ENCODE results near the gene CLEC19A. TPM values are rescaled to one million over a fixed set of nuclear protein-coding genes. Genes with fewer than 3 reads are reported as not detected.

Gene CLEC19A
- total RNA-seq, 1 experiment from 2014 or later, result 0.09 TPM

DNA sequence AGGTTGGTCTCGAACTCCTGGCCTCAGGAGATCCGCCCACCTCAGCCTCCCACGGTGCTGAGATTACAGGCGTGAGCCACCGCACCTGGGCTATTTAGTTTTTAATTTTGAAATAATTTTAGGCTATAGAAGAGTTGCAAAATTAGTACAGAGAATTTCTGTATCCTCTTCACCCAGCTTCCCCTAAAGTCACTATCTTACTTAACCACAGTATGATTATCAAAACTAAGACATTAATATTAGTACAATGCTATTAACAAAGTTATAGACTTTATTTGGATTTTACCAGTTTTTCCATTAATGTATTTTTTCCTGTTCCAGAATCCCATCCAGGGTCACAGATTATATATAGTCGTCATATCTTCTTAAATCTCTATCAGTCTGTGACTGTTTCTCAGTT, 62.6 kb downstream of the CLEC19A start:
- TF ChIP-seq SMAD4 (CRISPR knock-in tag; IDR thresholded peaks at IDR 0.05), result no peak
- POLR2A ChIA-PET, result no interaction called here
- Mint-ChIP-seq H3K27ac (peak overlapping the region; percentile 81), H3K4me1 (peaks cover 41% of the 10 kb centered on the region), H3K4me3 (no peak overlapping the region; the same call in 1 of the 2 replicates), H3K27me3 (ENCODE audit: low read depth) (peaks cover 2% of the 10 kb centered on the region; the same call in 1 of the 2 replicates), H3K9me3 (peaks cover 5% of the 10 kb centered on the region), H3K36me3 (0 out of 2 replicates have a peak, but pooled peaks cover 2% of the 10 kb centered on the region)
- CTCF ChIA-PET, result interaction anchor here (1.9 kb wide), 1 partner anchor 124 kb away, joined by 6 read pairs; no protein-coding TSS in a partner anchor
- DNase-seq (ENCODE audit: low spot score) (no peak), ATAC-seq (no peak)

DNA sequence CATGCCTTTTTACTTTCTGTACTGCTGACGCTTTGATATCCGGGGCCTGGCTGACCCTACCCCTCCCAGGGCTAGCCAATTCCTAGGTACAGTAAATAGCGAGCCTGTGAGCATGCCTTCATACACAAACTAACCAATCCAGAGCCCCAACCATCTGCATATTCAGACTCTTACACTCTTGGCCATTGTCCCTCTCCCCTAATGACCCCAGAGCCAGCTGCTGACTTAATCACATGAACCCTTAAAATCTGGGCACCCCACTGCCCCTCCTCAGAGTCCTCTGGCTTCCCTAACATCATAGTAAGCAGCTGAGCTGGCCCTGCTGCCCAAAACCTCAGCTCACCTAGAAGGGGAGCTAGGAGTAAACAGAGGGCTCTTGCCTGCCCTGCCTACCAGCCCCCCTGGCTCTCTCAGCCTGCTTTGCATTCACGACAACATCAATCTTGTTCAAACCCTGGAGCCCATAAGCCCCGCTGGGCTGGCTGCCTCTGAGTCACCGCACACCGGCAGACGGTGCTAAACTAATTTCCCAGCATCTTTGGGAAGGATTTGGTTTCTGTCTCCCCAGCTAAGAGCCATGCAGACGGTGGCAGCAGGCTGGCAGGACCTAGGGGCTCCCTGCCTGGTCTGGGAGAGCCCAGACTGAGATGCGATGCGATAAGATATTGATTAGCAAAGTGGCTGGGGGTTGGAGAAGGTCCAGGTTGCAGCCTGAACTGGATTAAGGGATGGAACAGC, 63.2 kb downstream of the CLEC19A start:
- TF ChIP-seq, protein P1, sequence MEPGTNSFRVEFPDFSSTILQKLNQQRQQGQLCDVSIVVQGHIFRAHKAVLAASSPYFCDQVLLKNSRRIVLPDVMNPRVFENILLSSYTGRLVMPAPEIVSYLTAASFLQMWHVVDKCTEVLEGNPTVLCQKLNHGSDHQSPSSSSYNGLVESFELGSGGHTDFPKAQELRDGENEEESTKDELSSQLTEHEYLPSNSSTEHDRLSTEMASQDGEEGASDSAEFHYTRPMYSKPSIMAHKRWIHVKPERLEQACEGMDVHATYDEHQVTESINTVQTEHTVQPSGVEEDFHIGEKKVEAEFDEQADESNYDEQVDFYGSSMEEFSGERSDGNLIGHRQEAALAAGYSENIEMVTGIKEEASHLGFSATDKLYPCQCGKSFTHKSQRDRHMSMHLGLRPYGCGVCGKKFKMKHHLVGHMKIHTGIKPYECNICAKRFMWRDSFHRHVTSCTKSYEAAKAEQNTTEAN (CRISPR knock-in tag; IDR thresholded peaks at IDR 0.05), result no peak
- TF ChIP-seq ESRRA (CRISPR knock-in tag; IDR thresholded peaks at IDR 0.05; ENCODE audit: borderline replicate concordance), result no peak
- TF ChIP-seq FOXK1 (CRISPR knock-in tag; IDR thresholded peaks at IDR 0.05), result 0 out of 2 replicates have a peak, but pooled peaks have one; percentile 40
- TF ChIP-seq, protein P2, sequence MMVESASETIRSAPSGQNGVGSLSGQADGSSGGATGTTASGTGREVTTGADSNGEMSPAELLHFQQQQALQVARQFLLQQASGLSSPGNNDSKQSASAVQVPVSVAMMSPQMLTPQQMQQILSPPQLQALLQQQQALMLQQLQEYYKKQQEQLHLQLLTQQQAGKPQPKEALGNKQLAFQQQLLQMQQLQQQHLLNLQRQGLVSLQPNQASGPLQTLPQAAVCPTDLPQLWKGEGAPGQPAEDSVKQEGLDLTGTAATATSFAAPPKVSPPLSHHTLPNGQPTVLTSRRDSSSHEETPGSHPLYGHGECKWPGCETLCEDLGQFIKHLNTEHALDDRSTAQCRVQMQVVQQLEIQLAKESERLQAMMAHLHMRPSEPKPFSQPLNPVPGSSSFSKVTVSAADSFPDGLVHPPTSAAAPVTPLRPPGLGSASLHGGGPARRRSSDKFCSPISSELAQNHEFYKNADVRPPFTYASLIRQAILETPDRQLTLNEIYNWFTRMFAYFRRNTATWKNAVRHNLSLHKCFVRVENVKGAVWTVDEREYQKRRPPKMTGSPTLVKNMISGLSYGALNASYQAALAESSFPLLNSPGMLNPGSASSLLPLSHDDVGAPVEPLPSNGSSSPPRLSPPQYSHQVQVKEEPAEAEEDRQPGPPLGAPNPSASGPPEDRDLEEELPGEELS (CRISPR knock-in tag; IDR thresholded peaks at IDR 0.05), result 0 out of 2 replicates have a peak, but pooled peaks have one; percentile 30
- peaks cover 2% of the 10 kb centered on the region; the same call in 1 of the 2 replicates for H3K27me3 Mint-ChIP-seq (ENCODE audit: low read depth)
- peaks cover 41% of the 10 kb centered on the region for H3K4me1 Mint-ChIP-seq
- CTCF ChIA-PET, result interaction anchor here (0.9 to 1.9 kb wide), 2 partner anchors 125 to 169 kb away, joined by 3 to 6 read pairs; no protein-coding TSS in a partner anchor
- peak; percentile 92 for ATAC-seq
- DNase-seq (ENCODE audit: low spot score), result peak; percentile 58
- H3K36me3 Mint-ChIP-seq, result no peaks in the 10 kb centered on the region
- POLR2A ChIA-PET, result no interaction called here
- H3K4me3 Mint-ChIP-seq, result peak overlapping the region; percentile 6
- no peaks in the 10 kb centered on the region for H3K9me3 Mint-ChIP-seq
- peak overlapping the region; percentile 81 for H3K27ac Mint-ChIP-seq

DNA sequence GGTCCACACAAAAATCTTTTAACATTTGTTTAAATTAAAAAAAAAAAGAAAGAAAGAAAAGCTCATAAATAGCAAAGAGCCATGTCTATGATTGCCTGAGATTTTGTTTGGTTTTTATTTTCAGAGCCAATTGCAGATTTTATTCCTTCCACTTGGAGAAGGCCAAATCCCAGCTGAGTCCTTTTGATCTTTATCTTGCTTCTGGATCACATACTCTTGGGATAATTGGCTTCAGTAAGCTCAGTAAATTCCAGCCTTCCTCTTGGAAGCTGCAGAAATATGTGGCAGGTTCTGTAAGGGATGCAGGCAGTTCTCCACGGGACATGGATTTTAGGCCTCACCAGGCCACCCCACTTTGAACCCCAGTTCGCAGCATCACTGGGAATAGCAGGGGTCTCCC, 68.8 kb downstream of the CLEC19A start:
- CTCF ChIA-PET, result interaction anchor here (1.1 to 1.8 kb wide), 3 partner anchors 131 to 269 kb away, joined by 3 to 7 read pairs (median 6); no protein-coding TSS in a partner anchor
- TF ChIP-seq, protein P3, sequence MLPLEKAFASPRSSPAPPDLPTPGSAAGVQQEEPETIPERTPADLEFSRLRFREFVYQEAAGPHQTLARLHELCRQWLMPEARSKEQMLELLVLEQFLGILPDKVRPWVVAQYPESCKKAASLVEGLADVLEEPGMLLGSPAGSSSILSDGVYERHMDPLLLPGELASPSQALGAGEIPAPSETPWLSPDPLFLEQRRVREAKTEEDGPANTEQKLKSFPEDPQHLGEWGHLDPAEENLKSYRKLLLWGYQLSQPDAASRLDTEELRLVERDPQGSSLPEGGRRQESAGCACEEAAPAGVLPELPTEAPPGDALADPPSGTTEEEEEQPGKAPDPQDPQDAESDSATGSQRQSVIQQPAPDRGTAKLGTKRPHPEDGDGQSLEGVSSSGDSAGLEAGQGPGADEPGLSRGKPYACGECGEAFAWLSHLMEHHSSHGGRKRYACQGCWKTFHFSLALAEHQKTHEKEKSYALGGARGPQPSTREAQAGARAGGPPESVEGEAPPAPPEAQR (CRISPR knock-in tag; IDR thresholded peaks at IDR 0.05), result no peak
- TF ChIP-seq, protein P4, sequence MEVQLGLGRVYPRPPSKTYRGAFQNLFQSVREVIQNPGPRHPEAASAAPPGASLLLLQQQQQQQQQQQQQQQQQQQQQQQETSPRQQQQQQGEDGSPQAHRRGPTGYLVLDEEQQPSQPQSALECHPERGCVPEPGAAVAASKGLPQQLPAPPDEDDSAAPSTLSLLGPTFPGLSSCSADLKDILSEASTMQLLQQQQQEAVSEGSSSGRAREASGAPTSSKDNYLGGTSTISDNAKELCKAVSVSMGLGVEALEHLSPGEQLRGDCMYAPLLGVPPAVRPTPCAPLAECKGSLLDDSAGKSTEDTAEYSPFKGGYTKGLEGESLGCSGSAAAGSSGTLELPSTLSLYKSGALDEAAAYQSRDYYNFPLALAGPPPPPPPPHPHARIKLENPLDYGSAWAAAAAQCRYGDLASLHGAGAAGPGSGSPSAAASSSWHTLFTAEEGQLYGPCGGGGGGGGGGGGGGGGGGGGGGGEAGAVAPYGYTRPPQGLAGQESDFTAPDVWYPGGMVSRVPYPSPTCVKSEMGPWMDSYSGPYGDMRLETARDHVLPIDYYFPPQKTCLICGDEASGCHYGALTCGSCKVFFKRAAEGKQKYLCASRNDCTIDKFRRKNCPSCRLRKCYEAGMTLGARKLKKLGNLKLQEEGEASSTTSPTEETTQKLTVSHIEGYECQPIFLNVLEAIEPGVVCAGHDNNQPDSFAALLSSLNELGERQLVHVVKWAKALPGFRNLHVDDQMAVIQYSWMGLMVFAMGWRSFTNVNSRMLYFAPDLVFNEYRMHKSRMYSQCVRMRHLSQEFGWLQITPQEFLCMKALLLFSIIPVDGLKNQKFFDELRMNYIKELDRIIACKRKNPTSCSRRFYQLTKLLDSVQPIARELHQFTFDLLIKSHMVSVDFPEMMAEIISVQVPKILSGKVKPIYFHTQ (CRISPR knock-in tag; IDR thresholded peaks at IDR 0.05), result no peak
- TF ChIP-seq ELF4 (CRISPR knock-in tag; IDR thresholded peaks at IDR 0.05; ENCODE audit: low read depth) (no peak), ZNF219 (CRISPR knock-in tag; IDR thresholded peaks at IDR 0.05; ENCODE audit: borderline replicate concordance) (no peak)
- TF ChIP-seq, protein P5, sequence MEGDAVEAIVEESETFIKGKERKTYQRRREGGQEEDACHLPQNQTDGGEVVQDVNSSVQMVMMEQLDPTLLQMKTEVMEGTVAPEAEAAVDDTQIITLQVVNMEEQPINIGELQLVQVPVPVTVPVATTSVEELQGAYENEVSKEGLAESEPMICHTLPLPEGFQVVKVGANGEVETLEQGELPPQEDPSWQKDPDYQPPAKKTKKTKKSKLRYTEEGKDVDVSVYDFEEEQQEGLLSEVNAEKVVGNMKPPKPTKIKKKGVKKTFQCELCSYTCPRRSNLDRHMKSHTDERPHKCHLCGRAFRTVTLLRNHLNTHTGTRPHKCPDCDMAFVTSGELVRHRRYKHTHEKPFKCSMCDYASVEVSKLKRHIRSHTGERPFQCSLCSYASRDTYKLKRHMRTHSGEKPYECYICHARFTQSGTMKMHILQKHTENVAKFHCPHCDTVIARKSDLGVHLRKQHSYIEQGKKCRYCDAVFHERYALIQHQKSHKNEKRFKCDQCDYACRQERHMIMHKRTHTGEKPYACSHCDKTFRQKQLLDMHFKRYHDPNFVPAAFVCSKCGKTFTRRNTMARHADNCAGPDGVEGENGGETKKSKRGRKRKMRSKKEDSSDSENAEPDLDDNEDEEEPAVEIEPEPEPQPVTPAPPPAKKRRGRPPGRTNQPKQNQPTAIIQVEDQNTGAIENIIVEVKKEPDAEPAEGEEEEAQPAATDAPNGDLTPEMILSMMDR (IDR thresholded peaks at IDR 0.05), result no peak
- Mint-ChIP-seq H3K27me3 (ENCODE audit: low read depth) (no peaks in the 10 kb centered on the region), H3K4me1 (peaks cover 5% of the 10 kb centered on the region), H3K36me3 (no peaks in the 10 kb centered on the region), H3K9me3 (no peaks in the 10 kb centered on the region), H3K27ac (no peak overlapping the region), H3K4me3 (no peak overlapping the region)
- DNase-seq (ENCODE audit: low spot score), result no peak
- POLR2A ChIA-PET, result no interaction called here
- ATAC-seq, result no peak
